Measurements from ENCODE around the gene PLSCR4.

- TF ChIP-seq CTCF (IDR thresholded peaks at IDR 0.05; ENCODE audit: low read depth, low read length) (no peak), POLR2A (IDR thresholded peaks at IDR 0.05; ENCODE audit: extremely low read depth, insufficient read length) (no peak), MAX (IDR thresholded peaks at IDR 0.05; ENCODE audit: low read depth, low read length) (no peak), MYC (IDR thresholded peaks at IDR 0.05; ENCODE audit: low read depth, low read length) (no peak)
Observed at GRCh38 chr3:146160321-146160963, 90.5 kb downstream of the PLSCR4 start.

All from NB4 (cell line).